Immature natural killer cell (primary cell): ENCODE results near the gene RTN1. TPM values are rescaled to one million over a fixed set of nuclear protein-coding genes. Genes with fewer than 3 reads are reported as not detected.
"Not testable (repeated sequence)": the region's sequence is repeated elsewhere in the genome, so short reads cannot be mapped to it uniquely, and the experiment has no call there.

Experiments
- DNase-seq, 3 donors: peaks; one replicate each; pipeline ENCODE4 v3.0.0; 2022; ENCODE audit warnings: mixed read lengths in 1 of 3
- H3K27ac Mint-ChIP-seq, 6 donors: one replicate each; pipeline ENCODE4 v1.8.0; 2020; ENCODE audit warnings: mixed read lengths in 6 of 6, mild to moderate bottlenecking in 5 of 6, inconsistent platforms in 4 of 6, moderate library complexity in 3 of 6
- H3K27me3 Mint-ChIP-seq, 3 donors: one replicate each; pipeline ENCODE4 v1.8.0; 2020 to 2021; ENCODE audit warnings: low read depth in 3 of 3, mild to moderate bottlenecking in 3 of 3, mixed read lengths in 3 of 3, moderate library complexity in 3 of 3, inconsistent platforms in 1 of 3
- H3K36me3 Mint-ChIP-seq, 3 donors: one replicate each; pipeline ENCODE4 v1.8.0; 2020; ENCODE audit warnings: mixed read lengths in 3 of 3, inconsistent platforms in 2 of 3, mild to moderate bottlenecking in 2 of 3
- H3K4me1 Mint-ChIP-seq, 2 donors: one replicate each; pipeline ENCODE4 v1.8.0; 2020; ENCODE audit warnings: inconsistent platforms in 2 of 2, mild to moderate bottlenecking in 2 of 2, mixed read lengths in 2 of 2, moderate library complexity in 1 of 2
- H3K4me3 Mint-ChIP-seq, 5 donors: one replicate each; pipeline ENCODE4 v1.8.0; 2020; ENCODE audit warnings: mild to moderate bottlenecking in 5 of 5, mixed read lengths in 5 of 5, inconsistent platforms in 3 of 5, moderate library complexity in 3 of 5
- H3K9me3 Mint-ChIP-seq, 6 donors: one replicate each; pipeline ENCODE4 v1.8.0; 2020; ENCODE audit warnings: mild to moderate bottlenecking in 6 of 6, mixed read lengths in 6 of 6, inconsistent platforms in 4 of 6, moderate library complexity in 3 of 6
- polyA plus RNA-seq, 3 donors: library from polyadenylated mRNA; unstranded; fragments of 300-500 nt; fragmentation: Illumina TruSeq; gene quantifications; one replicate each; pipeline ENCODE4 v1.2.3, GENCODE V29; 2021

RTN1 gene
- polyA plus RNA-seq, 3 donors from 2014 or later = 0.56 to 5.1 (median 0.90) TPM

DNA sequence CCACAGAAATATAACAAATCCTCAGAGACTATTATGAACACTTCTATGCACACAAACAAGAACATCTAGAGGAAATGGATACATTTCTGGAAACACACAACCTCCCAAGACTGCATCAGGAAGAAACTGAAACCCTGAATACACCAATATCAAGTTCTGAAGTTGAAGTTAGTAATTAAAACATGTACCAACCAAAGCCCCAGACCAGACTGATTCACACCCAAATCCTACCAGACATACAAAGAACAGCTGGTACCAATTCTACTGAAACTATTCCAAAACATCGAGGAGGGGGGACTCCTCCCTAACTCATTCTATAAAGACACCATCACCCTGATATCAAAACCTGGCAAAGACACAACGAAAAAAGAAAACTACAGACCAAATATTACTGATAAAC lies 179.3 kb downstream of the RTN1 start:
- Mint-ChIP-seq H3K27ac (no peak overlapping the region), H3K27me3 (peaks cover 0 to 6% (median 4%) of the 10 kb centered on the region in 3 donors), H3K4me1 (no peaks in the 10 kb centered on the region), H3K4me3 (no peak overlapping the region), H3K9me3 (no peaks in the 10 kb centered on the region), H3K36me3 (no peaks in the 10 kb centered on the region)
- DNase-seq = no peak

DNA sequence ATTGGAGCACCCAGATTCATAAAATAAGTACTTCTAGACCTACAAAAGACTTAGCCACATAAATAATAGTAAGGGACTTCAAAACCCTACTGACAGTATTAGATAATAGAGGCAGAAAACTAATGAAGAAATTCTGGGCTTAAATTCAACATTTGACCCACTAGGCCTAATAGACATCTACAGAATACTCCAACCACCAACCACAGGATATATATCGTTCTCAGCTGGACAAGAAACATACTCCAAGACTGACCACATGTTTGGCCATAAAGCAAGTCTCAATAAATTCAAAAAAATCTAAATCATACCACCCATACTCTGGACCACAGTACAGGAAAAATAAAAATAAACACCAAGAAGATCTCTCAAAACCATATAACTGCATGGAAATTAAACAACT lies 180.2 kb downstream of the RTN1 start:
- no peaks in the 10 kb centered on the region for H3K36me3 Mint-ChIP-seq
- no peak overlapping the region for H3K4me3 Mint-ChIP-seq
- H3K27me3 Mint-ChIP-seq = peaks cover 0 to 6% (median 4%) of the 10 kb centered on the region in 3 donors
- no peaks in the 10 kb centered on the region for H3K4me1 Mint-ChIP-seq
- DNase-seq = no peak
- no peaks in the 10 kb centered on the region for H3K9me3 Mint-ChIP-seq
- H3K27ac Mint-ChIP-seq = no peak overlapping the region

DNA sequence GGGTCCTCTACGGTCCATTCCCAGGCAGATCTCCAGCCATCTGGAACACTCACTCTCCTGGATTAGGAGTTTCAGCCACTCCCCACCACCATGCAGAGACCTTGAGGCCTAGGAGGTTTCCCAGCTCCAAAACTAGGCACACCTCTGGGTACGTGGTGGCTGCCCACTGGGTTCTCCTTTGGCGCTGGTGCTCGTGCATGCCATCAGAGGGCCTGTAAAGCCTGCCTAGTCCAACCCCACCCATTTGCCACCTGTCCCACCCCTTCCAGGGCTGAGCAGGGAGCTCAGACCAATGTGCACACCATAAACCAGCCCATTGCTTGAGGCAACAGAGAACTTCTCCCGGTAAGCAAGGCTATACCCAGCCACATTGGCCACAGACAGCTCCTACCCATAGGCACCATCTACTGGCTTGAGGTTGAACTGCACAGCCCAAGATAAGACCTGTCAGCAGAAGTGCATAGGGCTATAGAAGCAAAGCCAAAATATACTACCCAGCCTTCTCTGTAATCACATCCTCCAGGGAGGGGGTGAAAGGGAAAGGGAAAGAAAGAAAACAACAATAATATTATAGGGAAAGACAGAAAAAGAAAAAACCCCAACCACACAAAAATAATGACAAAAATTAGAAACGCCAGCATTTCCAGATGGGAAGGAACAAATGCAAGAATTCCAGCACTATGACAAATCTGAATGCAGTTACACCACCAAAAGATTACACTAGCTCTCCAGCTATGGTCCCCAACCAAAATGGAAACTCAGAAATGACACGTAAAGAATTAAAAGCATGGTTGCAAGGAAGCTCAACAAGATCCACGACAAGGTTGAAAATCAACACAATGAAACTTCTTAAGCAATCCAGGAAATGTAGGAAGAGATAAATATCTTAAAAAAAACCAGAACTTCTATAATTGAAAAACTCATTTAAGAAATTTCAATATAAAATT lies 182.1 kb downstream of the RTN1 start:
- Mint-ChIP-seq H3K27me3 (peaks cover 0 to 6% (median 4%) of the 10 kb centered on the region in 3 donors), H3K4me3 (no peak overlapping the region), H3K27ac (no peak overlapping the region), H3K9me3 (no peaks in the 10 kb centered on the region), H3K36me3 (no peaks in the 10 kb centered on the region), H3K4me1 (no peaks in the 10 kb centered on the region)
- DNase-seq = no peak

DNA sequence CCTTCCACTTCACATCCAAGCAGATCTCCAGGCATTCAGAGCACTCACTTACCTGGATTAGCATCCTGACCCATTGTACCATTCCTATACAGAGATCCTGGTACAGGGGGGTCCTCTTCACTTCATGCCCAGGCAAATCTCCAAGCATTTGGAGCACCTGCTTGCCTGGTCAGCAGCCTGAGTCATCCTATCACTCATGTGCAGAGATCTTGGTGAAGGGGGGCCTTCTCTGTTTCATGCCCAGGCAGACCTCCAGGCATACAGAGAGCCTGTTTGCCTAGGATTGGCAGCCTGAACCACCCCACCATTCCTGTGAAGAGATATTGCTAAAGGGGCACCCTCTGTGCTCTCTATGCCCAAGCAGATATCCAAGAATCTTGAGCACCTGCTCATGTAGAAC lies 182.9 kb downstream of the RTN1 start:
- no peaks in the 10 kb centered on the region for H3K4me1 Mint-ChIP-seq
- H3K4me3 Mint-ChIP-seq = no peak overlapping the region
- no peak for DNase-seq
- peaks cover 0 to 6% (median 4%) of the 10 kb centered on the region in 3 donors for H3K27me3 Mint-ChIP-seq
- H3K36me3 Mint-ChIP-seq = no peaks in the 10 kb centered on the region
- H3K9me3 Mint-ChIP-seq = no peaks in the 10 kb centered on the region
- H3K27ac Mint-ChIP-seq = no peak overlapping the region

DNA sequence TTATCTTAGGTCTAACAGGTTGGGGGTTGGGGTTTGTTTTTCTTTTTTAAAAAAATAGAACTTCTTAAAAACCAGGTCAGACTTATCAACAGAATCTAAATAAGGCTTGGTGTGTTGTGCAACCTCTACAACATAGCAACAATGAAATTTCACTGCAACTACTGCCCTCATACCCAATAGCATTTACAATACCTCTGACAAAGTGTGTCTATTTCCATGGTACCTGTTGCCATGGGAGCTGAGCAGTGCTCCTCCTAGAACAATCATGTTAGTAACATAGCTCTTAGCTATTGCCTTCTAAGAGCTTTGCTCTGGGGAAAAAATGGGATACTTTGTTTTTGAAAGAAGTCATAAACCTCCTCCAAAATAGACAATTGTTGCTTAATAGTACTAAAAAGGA lies 190.7 kb downstream of the RTN1 start:
- Mint-ChIP-seq H3K4me1 (no peaks in the 10 kb centered on the region), H3K4me3 (no peak overlapping the region), H3K27me3 (peaks cover 0 to 2% (median 0%) of the 10 kb centered on the region in 3 donors), H3K36me3 (no peaks in the 10 kb centered on the region), H3K9me3 (peaks cover 0 to 3% (median 0%) of the 10 kb centered on the region in 6 donors), H3K27ac (no peak overlapping the region)
- DNase-seq = no peak

DNA sequence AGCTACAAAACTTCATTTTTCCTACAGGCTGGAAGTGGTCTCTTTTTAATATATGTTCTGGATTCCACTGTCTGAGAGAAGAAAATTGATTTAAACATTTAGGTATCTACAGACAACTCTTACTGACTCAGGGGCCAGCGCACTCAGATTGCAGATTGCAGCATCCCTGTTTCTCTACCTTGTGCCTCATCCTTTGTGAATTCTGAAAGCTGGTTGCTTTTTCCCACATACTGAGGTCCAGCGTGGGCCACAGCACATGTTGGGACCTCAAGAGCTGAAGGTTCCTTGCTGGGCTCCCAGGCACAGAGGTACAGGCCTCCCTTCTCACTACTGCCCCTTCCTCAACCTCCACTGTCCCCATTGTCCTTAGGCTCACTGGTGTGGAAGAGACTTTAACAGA lies 192.2 kb downstream of the RTN1 start:
- Mint-ChIP-seq H3K4me1 (no peaks in the 10 kb centered on the region), H3K4me3 (no peak overlapping the region), H3K27ac (no peak overlapping the region), H3K9me3 (peaks cover 0 to 3% (median 0%) of the 10 kb centered on the region in 6 donors), H3K36me3 (no peaks in the 10 kb centered on the region), H3K27me3 (peaks cover 0 to 2% (median 0%) of the 10 kb centered on the region in 3 donors)
- DNase-seq = no peak

DNA sequence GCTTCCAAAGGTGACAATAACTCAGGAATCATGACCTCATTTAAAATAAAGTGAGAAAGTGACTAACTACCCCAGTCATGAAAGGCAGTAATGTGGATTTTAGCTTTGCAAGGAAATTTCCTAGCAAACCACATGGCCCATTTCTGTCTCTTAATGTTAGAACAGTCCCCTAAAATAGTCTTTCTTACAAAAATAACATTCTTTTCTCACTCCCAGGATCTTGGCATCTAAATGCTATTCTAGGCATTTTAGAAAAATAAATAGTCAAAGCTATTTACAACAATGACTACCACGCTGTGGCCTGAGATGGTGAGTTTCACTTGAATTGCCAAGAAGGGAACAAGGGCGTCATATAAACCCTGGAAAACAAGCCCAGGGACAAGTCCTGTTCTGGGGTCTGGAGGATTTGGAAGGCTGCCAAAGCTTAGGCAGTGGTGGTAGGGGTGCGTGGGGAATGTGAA lies 192.8 kb downstream of the RTN1 start:
- H3K4me1 Mint-ChIP-seq = no peaks in the 10 kb centered on the region
- H3K9me3 Mint-ChIP-seq = peaks cover 0 to 3% (median 0%) of the 10 kb centered on the region in 6 donors
- no peaks in the 10 kb centered on the region for H3K36me3 Mint-ChIP-seq
- no peak overlapping the region for H3K27ac Mint-ChIP-seq
- no peak overlapping the region for H3K4me3 Mint-ChIP-seq
- no peak for DNase-seq
- peaks cover 0 to 2% (median 0%) of the 10 kb centered on the region in 3 donors for H3K27me3 Mint-ChIP-seq

DNA sequence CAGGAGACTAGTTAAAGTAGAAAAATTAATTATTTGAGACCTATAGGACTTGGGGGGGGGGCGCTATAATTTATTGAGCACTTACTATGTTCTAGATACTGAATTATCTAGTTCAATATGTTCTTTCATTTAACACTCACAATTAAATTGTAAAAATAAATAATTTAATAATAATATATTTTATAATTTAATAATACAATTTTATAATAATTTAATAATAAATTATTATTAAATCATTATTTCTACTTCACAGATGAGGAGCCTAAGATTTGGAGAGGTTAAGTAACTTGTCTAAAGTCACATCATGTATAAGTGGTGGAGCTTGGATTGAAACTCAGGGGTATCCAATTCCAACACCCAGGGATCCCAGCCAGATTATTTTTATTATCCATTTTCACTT lies 195.2 kb downstream of the RTN1 start:
- no peak for DNase-seq
- Mint-ChIP-seq H3K4me3 (no peak overlapping the region), H3K9me3 (peaks cover 0 to 3% (median 0%) of the 10 kb centered on the region in 6 donors), H3K27me3 (peaks cover 0 to 4% (median 0%) of the 10 kb centered on the region in 3 donors), H3K27ac (no peak overlapping the region), H3K4me1 (no peaks in the 10 kb centered on the region), H3K36me3 (no peaks in the 10 kb centered on the region)

DNA sequence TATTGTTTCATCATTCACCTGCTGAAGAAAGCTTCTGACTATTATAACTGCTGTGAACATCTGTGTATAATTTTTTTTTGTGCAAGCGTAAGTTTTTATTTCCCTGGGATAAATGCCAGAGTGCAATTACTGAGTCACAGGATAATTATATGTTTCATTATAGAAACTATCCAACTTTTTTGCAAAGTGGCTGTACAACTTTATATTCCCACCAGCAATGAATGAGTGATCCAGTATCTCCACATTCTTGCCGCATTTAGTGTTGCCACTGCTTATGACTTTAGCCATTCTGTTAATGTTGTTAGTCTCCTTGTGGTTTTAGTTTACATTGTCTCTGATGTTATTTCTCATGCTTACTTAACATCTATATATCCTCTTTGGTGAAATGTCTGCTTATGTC lies 205.8 kb downstream of the RTN1 start:
- peaks cover 0 to 2% (median 0%) of the 10 kb centered on the region in 3 donors for H3K27me3 Mint-ChIP-seq
- H3K27ac Mint-ChIP-seq = no peak overlapping the region
- peaks cover 2 to 12% (median 8%) of the 10 kb centered on the region in 6 donors for H3K9me3 Mint-ChIP-seq
- H3K36me3 Mint-ChIP-seq = no peaks in the 10 kb centered on the region
- H3K4me3 Mint-ChIP-seq = no peak overlapping the region
- H3K4me1 Mint-ChIP-seq = no peaks in the 10 kb centered on the region
- DNase-seq = no peak

DNA sequence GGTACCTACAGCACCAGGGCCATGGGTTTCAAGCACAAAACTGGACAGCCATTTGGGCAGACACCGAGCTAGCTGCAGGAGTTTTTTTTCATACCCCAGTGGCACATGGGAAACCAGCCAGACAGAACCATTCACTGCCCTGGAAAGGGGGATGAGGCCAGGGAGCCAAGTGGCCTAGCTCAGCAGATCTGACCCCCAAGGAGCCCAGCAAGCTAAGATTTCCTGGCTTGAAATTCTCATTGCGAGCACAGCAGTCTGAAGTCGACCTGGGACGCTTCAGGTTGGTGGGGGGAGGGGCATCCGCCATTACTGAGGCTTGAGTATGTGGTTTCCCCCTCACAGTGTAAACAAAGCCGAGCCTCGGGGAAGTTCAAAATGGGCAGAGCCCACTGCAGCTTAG lies 212.8 kb downstream of the RTN1 start:
- H3K4me1 Mint-ChIP-seq = no peaks in the 10 kb centered on the region
- peaks cover 0 to 2% (median 1%) of the 10 kb centered on the region in 3 donors for H3K27me3 Mint-ChIP-seq
- DNase-seq = no peak
- peaks cover 0 to 3% (median 0%) of the 10 kb centered on the region in 3 donors for H3K36me3 Mint-ChIP-seq
- H3K4me3 Mint-ChIP-seq = no peak overlapping the region
- no peak overlapping the region for H3K27ac Mint-ChIP-seq
- peaks cover 0 to 9% (median 7%) of the 10 kb centered on the region in 6 donors for H3K9me3 Mint-ChIP-seq

DNA sequence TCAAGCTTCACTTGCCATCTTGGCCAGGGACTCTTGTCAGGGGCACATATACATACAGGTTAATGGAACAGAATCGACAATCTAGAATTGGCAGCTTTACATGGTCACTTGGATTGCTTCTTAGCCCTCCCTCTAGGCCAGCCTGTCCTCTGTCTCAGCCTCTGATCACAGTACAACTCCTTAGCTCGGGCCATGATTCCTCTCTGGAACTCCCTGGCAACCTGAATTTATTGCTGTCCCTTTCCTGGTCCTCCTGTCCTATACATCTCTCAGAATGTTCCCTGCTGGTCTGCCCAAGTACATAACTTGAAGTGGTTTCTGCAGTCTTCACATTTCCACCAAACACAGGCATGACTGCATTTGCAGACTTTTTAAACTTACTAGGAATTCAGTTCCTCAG lies 214.1 kb downstream of the RTN1 start:
- H3K27ac Mint-ChIP-seq = no peak overlapping the region

DNA sequence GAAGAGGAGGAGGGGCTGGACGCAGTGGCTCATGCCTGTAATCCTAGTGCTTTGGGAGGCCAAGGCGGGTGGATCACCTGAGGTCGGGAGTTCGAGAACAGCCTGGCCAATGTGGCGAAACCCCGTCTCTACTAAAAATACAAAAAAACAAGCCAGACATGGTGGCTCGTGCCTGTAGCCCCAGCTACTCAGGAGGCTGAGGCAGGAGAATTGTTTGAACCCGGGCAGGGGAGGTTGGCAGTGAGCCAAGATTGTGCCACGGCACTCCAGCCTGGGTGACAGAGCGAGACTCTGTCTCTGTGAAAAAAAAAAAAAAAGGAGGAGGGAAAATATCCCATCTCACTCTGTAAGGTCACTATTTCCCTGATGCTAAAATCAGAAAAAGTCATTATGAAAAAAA lies 216.4 kb downstream of the RTN1 start:
- H3K27me3 Mint-ChIP-seq, H3K36me3 Mint-ChIP-seq, DNase-seq, H3K27ac Mint-ChIP-seq, H3K4me3 Mint-ChIP-seq, H3K4me1 Mint-ChIP-seq: not testable (repeated sequence)
- peaks cover 5 to 30% (median 14%) of the 10 kb centered on the region in 6 donors for H3K9me3 Mint-ChIP-seq

More for the DNA sequence above, 214.1 kb downstream of the RTN1 start:
- no peak for DNase-seq
- Mint-ChIP-seq H3K4me3 (no peak overlapping the region), H3K9me3 (peaks cover 2 to 15% (median 10%) of the 10 kb centered on the region in 6 donors), H3K27me3 (peaks cover 0 to 3% (median 2%) of the 10 kb centered on the region in 3 donors), H3K36me3 (peaks cover 0 to 7% (median 0%) of the 10 kb centered on the region in 3 donors), H3K4me1 (no peaks in the 10 kb centered on the region)

DNA sequence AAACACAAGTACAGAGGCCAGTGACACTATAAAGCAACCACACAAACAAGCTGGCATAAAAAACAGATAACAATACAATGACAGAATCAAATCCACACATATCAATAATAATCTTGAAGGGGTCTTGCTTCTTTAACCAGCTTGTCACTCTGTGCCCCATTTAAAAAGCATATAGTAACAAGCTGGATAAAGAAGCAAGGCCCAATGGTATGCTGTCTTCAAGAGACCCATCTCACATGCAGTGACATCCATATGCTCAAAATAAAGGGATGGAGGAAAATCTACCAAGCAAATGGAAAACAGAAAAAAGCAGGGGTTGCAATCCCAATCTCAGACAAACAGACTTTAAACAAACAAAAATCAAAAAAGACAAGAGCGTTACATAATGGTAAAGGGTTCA lies 223.7 kb downstream of the RTN1 start:
- not testable (repeated sequence) for H3K4me1 Mint-ChIP-seq, H3K27me3 Mint-ChIP-seq, H3K27ac Mint-ChIP-seq, H3K36me3 Mint-ChIP-seq, H3K4me3 Mint-ChIP-seq, DNase-seq
- peaks cover 9 to 67% (median 40%) of the 10 kb centered on the region in 6 donors for H3K9me3 Mint-ChIP-seq

DNA sequence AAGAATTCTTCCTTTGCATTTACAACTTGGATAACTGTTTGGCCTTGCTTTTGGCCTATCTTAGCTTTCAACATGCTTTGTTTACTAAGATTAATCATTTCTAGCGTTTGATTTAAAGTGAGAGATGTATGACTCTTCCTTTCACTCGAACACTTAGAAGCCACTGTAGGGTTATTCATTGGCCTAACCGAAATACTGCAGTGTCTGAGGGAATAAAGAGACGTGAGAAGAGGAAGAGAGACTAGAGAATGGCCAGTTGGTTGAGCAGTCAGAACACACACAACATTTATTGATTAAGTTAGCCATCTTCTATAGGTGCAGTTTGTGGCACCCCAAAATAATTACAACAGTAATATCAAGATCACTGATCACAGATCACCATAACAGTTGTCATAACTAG lies 231.7 kb downstream of the RTN1 start:
- no peaks in the 10 kb centered on the region for H3K4me1 Mint-ChIP-seq
- H3K4me3 Mint-ChIP-seq = no peak overlapping the region
- H3K27ac Mint-ChIP-seq = no peak overlapping the region
- DNase-seq = no peak
- peaks cover 2 to 13% (median 8%) of the 10 kb centered on the region in 6 donors for H3K9me3 Mint-ChIP-seq
- no peaks in the 10 kb centered on the region for H3K36me3 Mint-ChIP-seq
- no peaks in the 10 kb centered on the region for H3K27me3 Mint-ChIP-seq
